Vagina (tissue), 2 donors: Measurements from ENCODE around the gene C5orf63.

ENCODE experiments used
- CTCF ChIP-seq, 3 experiments: fragments of 450-650 bp in 2 of 3; fragments of 200-600 bp in 1 of 3; sonication (generic) in 1 of 3; IDR thresholded peaks; one replicate each; pipeline ENCODE4 v1.5.1; 2017 to 2019; ENCODE audit warnings: antibody characterized with exemption in 3 of 3, mild to moderate bottlenecking in 2 of 3, moderate library complexity in 2 of 3
- POLR2AphosphoS5 ChIP-seq, 2 donors: sonication (generic); formaldehyde crosslinking; IDR thresholded peaks; one replicate each; pipeline ENCODE4 v1.9.0; 2017; ENCODE audit warnings: antibody characterized with exemption in 2 of 2, mild to moderate bottlenecking in 2 of 2, low read depth in 1 of 2; ENCODE audit not compliant: insufficient read depth in 1 of 2

- no peak for TF ChIP-seq POLR2AphosphoS5 (IDR thresholded peaks at IDR 0.05; ENCODE audit: insufficient read depth in 1 of 2, low read depth in 1 of 2)
- TF ChIP-seq CTCF (IDR thresholded peaks at IDR 0.05), result no peak
Measured at GRCh38 chr5:127085371-127085770, 12.1 kb upstream of the C5orf63 start.
